Bronchial epithelial cell (primary cell): ENCODE measurements around the gene ZNF423. TPM values are rescaled to one million over a fixed set of nuclear protein-coding genes. Genes with fewer than 3 reads are reported as not detected.

Experiments
- DNase-seq: peaks from one replicate; pipeline ENCODE4 v3.0.0-alpha.2; 2010; ENCODE audit warnings: low read depth
- FAIRE-seq: peaks from 2 replicates; lab custom pipeline; 2011; peaks lifted over from hg19 to GRCh38; lab: Jason Lieb, UNC
- H3K27me3 ChIP-seq: 2 replicates; pipeline ENCODE4 v1.5.1; 2011; ENCODE audit warnings: low read length; ENCODE audit not compliant: control insufficient read depth, insufficient read depth
- H3K36me3 ChIP-seq: 2 replicates; pipeline ENCODE4 v1.5.1; 2011; ENCODE audit warnings: low read length; ENCODE audit not compliant: control insufficient read depth, insufficient read depth
- H3K4me3 ChIP-seq: 2 replicates; pipeline ENCODE4 v1.5.1; 2011; ENCODE audit warnings: mild to moderate bottlenecking, low read depth, low read length, control low read depth
- CTCF ChIP-seq: IDR thresholded peaks from 2 replicates; pipeline ENCODE4 v1.5.1; 2011; ENCODE audit warnings: mild to moderate bottlenecking, moderate library complexity, low read length, control low read depth, inconsistent platforms; ENCODE audit not compliant: insufficient read depth, severe bottlenecking
- total RNA-seq: library from RNA; depleted of rRNA; stranded (reverse); fragments of >200 nt; gene quantifications from 2 replicates; pipeline ENCODE4 v1.2.1, GENCODE V29; 2014

The ZNF423 gene
- under 0.01 TPM in 2 replicates for total RNA-seq

GRCh38 chr16:49855822-49856671, at the start of gene ZNF423:
Gene ZNF423, minus strand, starts transcription at chr16:49856112. Its CDS starts 338 bp downstream, at chr16:49855774.
- no peak for FAIRE-seq
- H3K27me3 ChIP-seq: peaks cover 21% of the 10 kb centered on the region

GRCh38 chr16:49904348-49905062, 48.6 kb upstream of the ZNF423 start:
- DNase-seq (no peak), FAIRE-seq (peak; percentile 23)
- Histone ChIP-seq H3K4me3 (no peak overlapping the region), H3K36me3 (no peaks in the 10 kb centered on the region), H3K27me3 (no peaks in the 10 kb centered on the region)
- no peak for TF ChIP-seq CTCF

More at GRCh38 chr16:49855822-49856671, at the start of gene ZNF423:
- DNase-seq: no peak
- Histone ChIP-seq H3K36me3 (no peaks in the 10 kb centered on the region), H3K4me3 (peak within 1 kb of the TSS; percentile 43)
- no peak for TF ChIP-seq CTCF

- no peak for FAIRE-seq
- Histone ChIP-seq H3K27me3 (no peaks in the 10 kb centered on the region), H3K36me3 (no peaks in the 10 kb centered on the region), H3K4me3 (no peak overlapping the region)
- no peak for TF ChIP-seq CTCF
- no peak for DNase-seq
These were observed 47.0 kb upstream of the ZNF423 start for GRCh38 chr16:49902908-49903307.

- Histone ChIP-seq H3K36me3 (no peaks in the 10 kb centered on the region), H3K27me3 (no peaks in the 10 kb centered on the region), H3K4me3 (no peak overlapping the region)
- DNase-seq (no peak), FAIRE-seq (no peak)
- no peak for TF ChIP-seq CTCF
These were observed 45.8 kb upstream of the ZNF423 start for GRCh38 chr16:49901711-49902110.

- H3K27me3 ChIP-seq: no peaks in the 10 kb centered on the region
- no peaks in the 10 kb centered on the region for H3K36me3 ChIP-seq
- TF ChIP-seq CTCF: no peak
- H3K4me3 ChIP-seq: no peak overlapping the region
- DNase-seq (no peak), FAIRE-seq (no peak)
These were observed 45.0 kb upstream of the ZNF423 start for GRCh38 chr16:49900875-49901274.
